Astrocyte (in vitro differentiated cells and primary cell): ENCODE results near the gene UNCX. TPM values are rescaled to one million over a fixed set of nuclear protein-coding genes. Genes with fewer than 3 reads are reported as not detected.

Experiments used
- DNase-seq: peaks from one replicate; pipeline ENCODE4 v3.0.0-alpha.2; 2010; ENCODE audit warnings: low read depth
- FAIRE-seq: peaks from 2 replicates; lab custom pipeline; 2011; peaks lifted over from hg19 to GRCh38; lab: Jason Lieb, UNC
- H2AFZ ChIP-seq: 2 replicates; pipeline ENCODE4 v1.6.0; 2012; ENCODE audit warnings: low read depth, low read length, inconsistent platforms
- H3K27ac ChIP-seq: 2 replicates; pipeline ENCODE4 v1.5.1; 2011; ENCODE audit warnings: low read depth, low read length, inconsistent platforms
- H3K27me3 ChIP-seq: 2 replicates; pipeline ENCODE4 v1.6.0; 2011; ENCODE audit warnings: low read length, inconsistent platforms; ENCODE audit not compliant: insufficient read depth
- H3K36me3 ChIP-seq: 2 replicates; pipeline ENCODE4 v1.5.1; 2011; ENCODE audit warnings: low read length, inconsistent platforms; ENCODE audit not compliant: insufficient read depth
- H3K4me1 ChIP-seq: 2 replicates; pipeline ENCODE4 v1.5.1; 2011; ENCODE audit warnings: low read length, inconsistent platforms; ENCODE audit not compliant: insufficient read depth
- H3K4me2 ChIP-seq: 2 replicates; pipeline ENCODE4 v1.6.0; 2012; ENCODE audit warnings: low read length, inconsistent platforms
- H3K4me3 ChIP-seq: 2 replicates; pipeline ENCODE4 v1.5.1; 2011; ENCODE audit warnings: low read depth, mild to moderate bottlenecking, low read length, inconsistent platforms; ENCODE audit not compliant: insufficient read depth
- H3K79me2 ChIP-seq: 2 replicates; pipeline ENCODE4 v1.6.0; 2012; ENCODE audit warnings: mild to moderate bottlenecking, low read length, inconsistent platforms; ENCODE audit not compliant: insufficient read depth
- H3K9ac ChIP-seq: 2 replicates; pipeline ENCODE4 v1.6.0; 2012; ENCODE audit warnings: mild to moderate bottlenecking, low read length, inconsistent platforms
- H3K9me3 ChIP-seq: 2 replicates; pipeline ENCODE4 v1.5.1; 2012; ENCODE audit warnings: low read depth, mild to moderate bottlenecking, low read length, inconsistent platforms; ENCODE audit not compliant: insufficient read depth
- H4K20me1 ChIP-seq: 2 replicates; pipeline ENCODE4 v1.6.0; 2012; ENCODE audit warnings: low read length, inconsistent platforms; ENCODE audit not compliant: insufficient read depth
- H3K27ac Mint-ChIP-seq: one replicate; pipeline ENCODE4 v1.8.0; 2021; ENCODE audit warnings: mild to moderate bottlenecking, mixed read lengths; ENCODE audit not compliant: unreplicated experiment
- H3K27me3 Mint-ChIP-seq: one replicate; pipeline ENCODE4 v1.8.0; 2021; ENCODE audit warnings: low read depth, mixed read lengths; ENCODE audit not compliant: unreplicated experiment
- H3K36me3 Mint-ChIP-seq: one replicate; pipeline ENCODE4 v1.8.0; 2021; ENCODE audit warnings: low read depth, mixed read lengths; ENCODE audit not compliant: unreplicated experiment
- H3K4me1 Mint-ChIP-seq: one replicate; pipeline ENCODE4 v1.8.0; 2021; ENCODE audit warnings: low read depth, mixed read lengths; ENCODE audit not compliant: unreplicated experiment
- H3K4me3 Mint-ChIP-seq: one replicate; pipeline ENCODE4 v1.8.0; 2021; ENCODE audit warnings: mild to moderate bottlenecking, moderate library complexity, mixed read lengths; ENCODE audit not compliant: unreplicated experiment
- H3K9me3 Mint-ChIP-seq: one replicate; pipeline ENCODE4 v1.8.0; 2021; ENCODE audit warnings: mild to moderate bottlenecking, mixed read lengths; ENCODE audit not compliant: unreplicated experiment
- EZH2 ChIP-seq: IDR thresholded peaks from 2 replicates; pipeline ENCODE4 v1.6.1; 2012; ENCODE audit warnings: mild to moderate bottlenecking, low read length, inconsistent platforms; ENCODE audit not compliant: insufficient read depth
- total RNA-seq: library from RNA; stranded (reverse); gene quantifications from 2 replicates; pipeline ENCODE4 v1.2.1, GENCODE V29; 2021
- TF ChIP-seq, protein P1 (sequence below): IDR thresholded peaks from 2 replicates; pipeline ENCODE4 v1.5.1; 2011; ENCODE audit warnings: low read depth, mild to moderate bottlenecking, inconsistent platforms, low read length, moderate library complexity; ENCODE audit not compliant: insufficient read depth

UNCX gene
- total RNA-seq, 1 donor from 2014 or later, result not detected

DNA sequence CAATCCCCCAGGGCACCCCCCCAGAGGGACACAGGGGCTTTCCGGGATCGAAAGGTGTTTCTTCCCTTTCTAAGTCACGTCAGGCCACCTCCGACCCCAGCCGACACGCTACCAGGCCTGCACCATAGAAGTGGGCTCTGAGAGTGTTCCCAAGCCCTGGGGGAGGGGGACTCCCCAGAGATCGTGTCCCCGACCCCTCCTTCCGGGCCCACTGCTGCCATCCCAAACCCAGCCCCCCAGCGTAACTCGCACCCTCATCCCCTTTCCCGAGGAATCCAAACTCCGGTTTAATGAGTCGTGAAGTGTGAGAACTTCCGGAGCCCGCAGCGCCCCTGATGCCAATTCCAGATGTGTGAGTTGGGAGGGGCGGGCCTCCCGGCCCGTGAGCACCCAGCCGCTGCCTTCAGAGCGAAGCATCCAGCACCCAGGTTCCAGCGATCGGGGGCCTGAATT is 11.3 kb downstream of the UNCX start:
- FAIRE-seq (no peak), DNase-seq (no peak)
- peaks cover 14% of the 10 kb centered on the region for H3K9me3 Mint-ChIP-seq
- H3K27me3 Mint-ChIP-seq, result peaks cover 60% of the 10 kb centered on the region
- H3K4me1 ChIP-seq, result no peaks in the 10 kb centered on the region
- no peaks in the 10 kb centered on the region for H3K79me2 ChIP-seq
- H3K36me3 Mint-ChIP-seq, result peaks cover 2% of the 10 kb centered on the region
- peaks cover 23% of the 10 kb centered on the region for H4K20me1 ChIP-seq
- H3K27ac Mint-ChIP-seq, result no peak overlapping the region
- no peak overlapping the region for H3K4me2 ChIP-seq
- no peaks in the 10 kb centered on the region for H3K36me3 ChIP-seq
- H3K27me3 ChIP-seq, result peaks cover 85% of the 10 kb centered on the region
- H2AFZ ChIP-seq, result no peak overlapping the region
- H3K27ac ChIP-seq, result no peak overlapping the region
- no peak overlapping the region for H3K9ac ChIP-seq
- no peak for TF ChIP-seq EZH2
- TF ChIP-seq, protein P1, sequence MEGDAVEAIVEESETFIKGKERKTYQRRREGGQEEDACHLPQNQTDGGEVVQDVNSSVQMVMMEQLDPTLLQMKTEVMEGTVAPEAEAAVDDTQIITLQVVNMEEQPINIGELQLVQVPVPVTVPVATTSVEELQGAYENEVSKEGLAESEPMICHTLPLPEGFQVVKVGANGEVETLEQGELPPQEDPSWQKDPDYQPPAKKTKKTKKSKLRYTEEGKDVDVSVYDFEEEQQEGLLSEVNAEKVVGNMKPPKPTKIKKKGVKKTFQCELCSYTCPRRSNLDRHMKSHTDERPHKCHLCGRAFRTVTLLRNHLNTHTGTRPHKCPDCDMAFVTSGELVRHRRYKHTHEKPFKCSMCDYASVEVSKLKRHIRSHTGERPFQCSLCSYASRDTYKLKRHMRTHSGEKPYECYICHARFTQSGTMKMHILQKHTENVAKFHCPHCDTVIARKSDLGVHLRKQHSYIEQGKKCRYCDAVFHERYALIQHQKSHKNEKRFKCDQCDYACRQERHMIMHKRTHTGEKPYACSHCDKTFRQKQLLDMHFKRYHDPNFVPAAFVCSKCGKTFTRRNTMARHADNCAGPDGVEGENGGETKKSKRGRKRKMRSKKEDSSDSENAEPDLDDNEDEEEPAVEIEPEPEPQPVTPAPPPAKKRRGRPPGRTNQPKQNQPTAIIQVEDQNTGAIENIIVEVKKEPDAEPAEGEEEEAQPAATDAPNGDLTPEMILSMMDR, result no peak
- no peak overlapping the region for H3K4me3 Mint-ChIP-seq
- H3K4me1 Mint-ChIP-seq, result no peaks in the 10 kb centered on the region
- H3K9me3 ChIP-seq, result peaks cover 7% of the 10 kb centered on the region
- H3K4me3 ChIP-seq, result no peak overlapping the region

DNA sequence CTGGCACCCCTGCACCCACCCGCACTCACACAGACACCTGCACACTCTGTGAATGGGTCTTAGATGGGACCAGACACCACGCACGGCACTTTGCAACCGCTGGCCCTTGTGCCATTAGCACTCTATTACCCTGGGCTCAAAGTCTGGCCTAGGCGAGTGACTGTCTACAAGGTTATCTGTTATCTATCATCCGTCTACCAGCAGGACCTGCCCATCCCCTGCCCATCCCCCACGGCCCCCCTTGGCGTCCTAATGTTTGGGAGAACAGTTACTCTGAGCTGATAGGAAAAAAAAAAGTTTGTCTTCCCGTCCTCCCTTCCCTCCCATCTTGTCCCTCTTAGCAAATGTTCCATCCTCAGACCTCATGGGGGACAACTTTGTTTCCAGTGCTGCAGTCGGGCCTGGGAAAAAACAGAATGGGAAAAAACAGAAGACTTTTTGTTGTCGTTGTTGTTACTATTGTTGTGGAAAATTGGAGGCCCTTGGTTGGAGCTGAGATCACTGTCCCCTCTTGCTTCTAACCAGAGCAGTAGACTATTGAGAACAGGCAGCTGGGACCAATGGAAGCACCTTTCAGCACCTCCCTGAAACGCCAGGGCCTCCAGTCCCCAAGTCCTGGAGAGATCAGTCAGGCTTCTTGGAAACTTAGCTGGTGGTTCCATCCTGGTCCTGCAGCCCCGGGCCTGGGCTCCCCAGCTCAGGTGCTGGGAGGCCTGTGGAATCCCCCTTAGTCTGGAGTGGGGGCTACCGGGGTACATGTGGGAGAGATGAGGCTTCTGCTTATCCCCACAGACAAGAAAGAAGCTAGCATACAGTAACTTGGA is 12.2 kb downstream of the UNCX start:
- Histone ChIP-seq H3K4me2 (no peak overlapping the region), H3K9me3 (peaks cover 7% of the 10 kb centered on the region), H4K20me1 (peaks cover 14% of the 10 kb centered on the region), H3K79me2 (no peaks in the 10 kb centered on the region), H3K36me3 (no peaks in the 10 kb centered on the region), H3K27me3 (peaks cover 81% of the 10 kb centered on the region), H3K4me3 (no peak overlapping the region), H3K27ac (no peak overlapping the region), H3K4me1 (no peaks in the 10 kb centered on the region), H3K9ac (no peak overlapping the region), H2AFZ (no peak overlapping the region)
- no peak for TF ChIP-seq EZH2
- TF ChIP-seq, protein P1, result no peak
- Mint-ChIP-seq H3K27ac (no peak overlapping the region), H3K36me3 (peaks cover 2% of the 10 kb centered on the region), H3K27me3 (peaks cover 53% of the 10 kb centered on the region), H3K9me3 (peaks cover 11% of the 10 kb centered on the region), H3K4me3 (no peak overlapping the region), H3K4me1 (no peaks in the 10 kb centered on the region)
- FAIRE-seq, result no peak
- no peak for DNase-seq
